ENCODE measurements around the gene SLC25A25. TPM values are rescaled to one million over a fixed set of nuclear protein-coding genes. Genes with fewer than 3 reads are reported as not detected.

SLC25A25 gene
- total RNA-seq, 3 donors from 2014 or later (not counting 1 experiment from before 2014, with no cell fraction given), result 16.8 to 19.1 (median 18.9) TPM

- Mint-ChIP-seq H3K4me3 (no peak overlapping the region), H3K27me3 (ENCODE audit: low read depth in 2 of 2) (peaks cover 0 to 2% of the 10 kb centered on the region in 2 donors), H3K9me3 (no peaks in the 10 kb centered on the region), H3K27ac (no peak overlapping the region), H3K4me1 (peaks cover 12 to 15% of the 10 kb centered on the region in 2 donors), H3K36me3 (no peaks in the 10 kb centered on the region)
- no peak overlapping the region for H3K27ac ChIP-seq (ENCODE audit: low read length)
- WGBS (ENCODE audit: insufficient coverage), result 93% methylated on average over 14 of the region's 14 CpGs
- peaks cover 26% of the 10 kb centered on the region for H3K4me1 ChIP-seq (ENCODE audit: control insufficient read depth, insufficient read depth, low read length)
- H3K36me3 ChIP-seq (ENCODE audit: control insufficient read depth, insufficient read depth, low read length), result no peaks in the 10 kb centered on the region
- intact Hi-C loops (cut with micrococcal nuclease), result no loop called here
- H3K9me3 ChIP-seq (ENCODE audit: control insufficient read depth, insufficient read depth, low read length), result no peaks in the 10 kb centered on the region
- no peaks in the 10 kb centered on the region for H3K27me3 ChIP-seq (ENCODE audit: control insufficient read depth, insufficient read depth, low read length)
- H3K4me3 ChIP-seq (ENCODE audit: low read length), result no peak overlapping the region
- TF ChIP-seq CTCF (IDR thresholded peaks at IDR 0.05), result no peak
- no peak for DNase-seq
- no peak for ATAC-seq
Measured at GRCh38 chr9:128056887-128057723, 10.9 kb upstream of the SLC25A25 start.

- 91% methylated on average over 8 of the region's 8 CpGs for WGBS (ENCODE audit: insufficient coverage)
Measured at GRCh38 chr9:128057724-128058409, 10.2 kb upstream of the SLC25A25 start.

GRCh38 chr9:128059365-128059983 is 8.6 kb upstream of the SLC25A25 start:
- Mint-ChIP-seq H3K27me3 (ENCODE audit: low read depth in 2 of 2) (no peaks in the 10 kb centered on the region), H3K27ac (no peak overlapping the region), H3K9me3 (no peaks in the 10 kb centered on the region), H3K4me1 (peaks cover 10 to 16% of the 10 kb centered on the region in 2 donors), H3K36me3 (no peaks in the 10 kb centered on the region), H3K4me3 (no peak overlapping the region)
- 94% methylated on average over 6 of the region's 6 CpGs for WGBS (ENCODE audit: insufficient coverage)
- Histone ChIP-seq H3K4me3 (ENCODE audit: low read length) (no peak overlapping the region), H3K4me1 (ENCODE audit: control insufficient read depth, insufficient read depth, low read length) (peaks cover 44% of the 10 kb centered on the region), H3K36me3 (ENCODE audit: control insufficient read depth, insufficient read depth, low read length) (peaks cover 9% of the 10 kb centered on the region), H3K9me3 (ENCODE audit: control insufficient read depth, insufficient read depth, low read length) (no peaks in the 10 kb centered on the region), H3K27ac (ENCODE audit: low read length) (no peak overlapping the region), H3K27me3 (ENCODE audit: control insufficient read depth, insufficient read depth, low read length) (no peaks in the 10 kb centered on the region)
- no peak for ATAC-seq
- no peak for TF ChIP-seq CTCF (IDR thresholded peaks at IDR 0.05)
- intact Hi-C loops (cut with micrococcal nuclease), result no loop called here
- DNase-seq, result no peak

More at GRCh38 chr9:128057724-128058409, 10.2 kb upstream of the SLC25A25 start:
- H3K27me3 Mint-ChIP-seq (ENCODE audit: low read depth in 2 of 2), result peaks cover 0 to 2% of the 10 kb centered on the region in 2 donors
- intact Hi-C loops (cut with micrococcal nuclease), result no loop called here
- ATAC-seq, result no peak
- Histone ChIP-seq H3K9me3 (ENCODE audit: control insufficient read depth, insufficient read depth, low read length) (no peaks in the 10 kb centered on the region), H3K27me3 (ENCODE audit: control insufficient read depth, insufficient read depth, low read length) (no peaks in the 10 kb centered on the region), H3K36me3 (ENCODE audit: control insufficient read depth, insufficient read depth, low read length) (peaks cover 4% of the 10 kb centered on the region), H3K4me3 (ENCODE audit: low read length) (no peak overlapping the region), H3K4me1 (ENCODE audit: control insufficient read depth, insufficient read depth, low read length) (peaks cover 33% of the 10 kb centered on the region), H3K27ac (ENCODE audit: low read length) (no peak overlapping the region)
- H3K36me3 Mint-ChIP-seq, result no peaks in the 10 kb centered on the region
- peaks cover 15 to 16% of the 10 kb centered on the region in 2 donors for H3K4me1 Mint-ChIP-seq
- TF ChIP-seq CTCF (IDR thresholded peaks at IDR 0.05), result no peak
- DNase-seq, result no peak
- no peaks in the 10 kb centered on the region for H3K9me3 Mint-ChIP-seq
- H3K27ac Mint-ChIP-seq, result no peak overlapping the region
- no peak overlapping the region for H3K4me3 Mint-ChIP-seq
